Spinal cord (tissue), 10 donors: ENCODE measurements around the gene LY6G6D. TPM values are rescaled to one million over a fixed set of nuclear protein-coding genes. Genes with fewer than 3 reads are reported as not detected.
A peak's percentile ranks its signal among the peaks of the same experiment; 100 is the strongest.

Experiments
- DNase-seq, 6 donors: peaks; one replicate each; pipeline versions ENCODE4 v3.0.0 to v3.0.0-alpha.2; 2013 to 2015; ENCODE audit warnings: low spot score in 6 of 6, low read depth in 4 of 6
- H3K27ac ChIP-seq: one replicate; pipeline ENCODE4 v1.5.1; 2013; ENCODE audit warnings: low read depth, low read length, control low read depth
- H3K27me3 ChIP-seq: one replicate; pipeline ENCODE4 v1.6.1; 2013; ENCODE audit warnings: low read length; ENCODE audit not compliant: control insufficient read depth, insufficient read depth
- H3K36me3 ChIP-seq: one replicate; pipeline ENCODE4 v1.6.1; 2013; ENCODE audit warnings: low read length; ENCODE audit not compliant: control insufficient read depth, insufficient read depth
- H3K4me1 ChIP-seq: one replicate; pipeline ENCODE4 v1.6.1; 2013; ENCODE audit warnings: low read length; ENCODE audit not compliant: control insufficient read depth, insufficient read depth
- H3K4me3 ChIP-seq: one replicate; pipeline ENCODE4 v1.5.1; 2013; ENCODE audit warnings: low read depth, low read length, control low read depth
- H3K9me3 ChIP-seq: one replicate; pipeline ENCODE4 v1.6.1; 2013; ENCODE audit warnings: low read length; ENCODE audit not compliant: control insufficient read depth, insufficient read depth
- WGBS: methylation state at CpG from one replicate; pipeline ENCODE4 v1.1.5; 2013; ENCODE audit warnings: missing lambda C conversion rate; ENCODE audit not compliant: insufficient coverage; 5-methylcytosine and 5-hydroxymethylcytosine counted together
- polyA plus RNA-seq, 2 donors: library from polyadenylated mRNA; unstranded; fragments of 120-200 nt; gene quantifications; one replicate each; pipeline ENCODE4 v1.2.1, GENCODE V29; 2013; ENCODE audit not compliant: insufficient read length in 2 of 2
- total RNA-seq, 2 donors: library from RNA; depleted of rRNA in 1 of 2; stranded (reverse); fragments of 120-200 nt in 1 of 2; fragments of >200 nt in 1 of 2; gene quantifications; one replicate each; pipeline versions ENCODE4 v1.2.3 to v1.2.4, GENCODE V29; 2013 to 2014
- donor health status: healthy.

The LY6G6D gene
- total and polyA plus RNA-seq, 4 donors = 0.51 to 6.6 (median 1.7) TPM

DNA sequence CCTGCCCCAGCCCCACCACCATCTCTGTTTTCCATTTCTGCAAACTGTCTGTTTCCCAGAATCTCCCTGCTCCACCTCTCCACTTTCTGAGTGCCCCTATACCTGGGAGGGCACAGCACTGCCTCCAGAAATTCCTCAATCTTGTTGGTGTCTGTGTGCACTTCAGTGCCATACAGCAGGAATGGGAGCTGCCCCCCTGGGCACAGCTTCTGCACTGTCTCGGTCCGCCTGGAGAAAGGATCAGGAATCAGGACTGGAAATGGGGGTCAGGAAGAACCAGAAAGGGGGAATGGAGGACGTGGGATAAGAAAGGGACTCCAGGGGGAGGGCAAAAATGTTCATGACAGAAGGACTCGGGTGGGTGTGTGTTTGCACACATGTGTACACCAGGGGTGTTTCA, 18.6 kb downstream of the LY6G6D start:
- no peaks in the 10 kb centered on the region for H3K9me3 ChIP-seq
- H3K27ac ChIP-seq = no peak overlapping the region
- H3K4me1 ChIP-seq = peaks cover 41% of the 10 kb centered on the region
- DNase-seq = no peak
- WGBS = 92% methylated on average over 4 of the region's 4 CpGs
- peaks cover 9% of the 10 kb centered on the region for H3K36me3 ChIP-seq
- H3K4me3 ChIP-seq = no peak overlapping the region
- H3K27me3 ChIP-seq = peaks cover 2% of the 10 kb centered on the region

DNA sequence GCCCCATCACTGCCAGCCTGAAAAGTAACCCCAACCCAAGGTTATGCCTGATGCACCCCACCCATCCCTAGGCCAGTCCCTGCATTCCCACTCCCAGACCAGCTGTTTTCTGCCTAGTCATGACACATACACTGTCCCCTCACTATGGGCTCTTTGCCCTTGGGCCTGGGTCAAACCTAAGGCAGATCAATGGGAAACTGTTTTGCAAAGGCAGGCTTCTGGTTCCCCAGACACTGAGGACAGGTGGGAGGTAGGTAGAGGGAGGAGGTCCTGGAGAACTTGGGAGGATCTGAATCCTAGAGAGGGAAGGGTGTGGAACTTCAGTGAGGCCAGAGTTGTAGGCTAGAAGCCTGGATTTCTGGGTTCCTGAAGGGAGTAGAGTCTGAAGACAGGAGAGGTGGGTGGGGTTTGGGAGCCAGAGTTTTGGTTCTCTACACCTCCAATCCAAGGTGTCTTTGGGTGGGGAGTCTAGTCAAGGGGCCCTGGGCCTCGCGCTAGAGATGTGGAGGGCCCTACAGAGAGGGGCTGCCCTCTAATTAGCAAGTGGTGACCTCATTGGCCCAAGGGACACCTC, 19.2 kb downstream of the LY6G6D start:
- no peaks in the 10 kb centered on the region for H3K9me3 ChIP-seq
- peak overlapping the region; percentile 84 for H3K27ac ChIP-seq
- peak overlapping the region; percentile 68 for H3K4me3 ChIP-seq
- WGBS = no CpG with 5 or more reads among the region's 2 CpGs
- H3K4me1 ChIP-seq = peaks cover 38% of the 10 kb centered on the region
- no peak for DNase-seq
- peaks cover 2% of the 10 kb centered on the region for H3K27me3 ChIP-seq
- peaks cover 6% of the 10 kb centered on the region for H3K36me3 ChIP-seq

DNA sequence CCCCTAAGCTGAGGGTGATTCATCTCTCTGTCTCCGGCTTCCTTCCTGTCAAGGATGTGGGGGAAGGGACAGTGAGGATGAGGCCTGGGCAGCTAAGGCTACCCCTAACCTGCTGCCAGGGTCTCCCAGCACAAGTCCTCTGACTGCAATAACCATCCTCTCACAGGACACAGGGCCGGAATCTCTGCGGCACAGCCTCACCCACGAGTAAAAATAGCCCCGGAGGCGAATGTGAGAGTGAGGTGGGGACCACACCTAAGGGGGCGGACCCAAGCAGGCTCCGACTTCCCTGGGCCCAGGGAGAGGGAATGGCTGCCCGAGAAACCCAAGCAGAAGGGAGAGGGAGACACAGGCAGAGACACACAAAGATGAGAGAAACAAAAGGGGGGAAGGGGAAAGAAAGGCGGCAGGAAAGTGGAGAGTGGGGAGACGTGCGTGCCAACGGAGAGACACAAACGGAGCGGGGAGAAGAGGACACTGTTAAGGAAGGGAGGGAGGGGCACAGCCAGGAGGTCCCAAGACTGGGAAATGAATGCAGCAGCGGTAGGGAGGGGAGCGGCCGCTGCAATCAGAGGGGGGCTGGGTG, 19.8 kb downstream of the LY6G6D start:
- Histone ChIP-seq H3K36me3 (peaks cover 6% of the 10 kb centered on the region), H3K9me3 (no peaks in the 10 kb centered on the region), H3K4me3 (peak overlapping the region; percentile 68), H3K4me1 (peaks cover 40% of the 10 kb centered on the region), H3K27me3 (peaks cover 2% of the 10 kb centered on the region), H3K27ac (peak overlapping the region; percentile 84)
- peak in 2 of 6 donors; percentile 37 to 58 for DNase-seq
- WGBS = 1% methylated on average over 12 of the region's 18 CpGs

DNA sequence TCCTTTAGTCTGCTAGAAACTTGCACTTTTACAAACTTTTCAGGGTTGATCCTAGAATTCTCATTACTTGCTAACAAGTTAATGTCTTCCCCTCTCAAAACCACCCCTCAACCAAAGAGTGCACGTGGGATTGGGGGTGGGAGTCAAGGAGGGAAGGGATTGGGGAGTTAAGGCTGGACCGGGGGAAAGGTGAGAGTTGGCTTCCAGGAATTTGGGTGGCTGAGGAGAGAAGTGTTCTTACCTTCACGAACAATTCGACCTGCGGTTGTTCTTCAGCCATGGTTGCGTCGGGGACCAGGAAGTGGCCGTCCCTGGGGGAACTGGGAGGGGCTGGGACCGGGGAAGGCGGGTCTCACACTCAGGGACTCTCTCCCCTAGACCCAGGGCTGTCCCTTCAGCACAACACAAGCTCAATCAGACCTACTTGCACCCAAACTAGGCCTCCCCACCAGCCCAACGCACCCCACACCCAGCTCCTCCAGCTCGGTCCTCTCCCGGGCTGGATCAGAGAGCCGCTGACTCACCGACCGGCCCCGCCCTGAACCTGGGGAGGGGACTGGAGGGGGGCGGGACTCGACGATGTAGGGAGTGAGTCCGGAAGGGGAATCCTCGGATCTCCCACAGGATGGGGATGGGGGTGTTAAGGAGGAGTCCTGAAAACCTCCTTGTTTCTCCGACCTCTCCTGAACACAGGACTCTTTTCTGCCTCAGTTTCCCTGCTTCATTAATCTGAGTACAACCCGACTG, 21.0 kb downstream of the LY6G6D start, which contains the start of gene CLIC1:
Gene CLIC1, minus strand, starts transcription at position 510 of the 747 bp plus-strand sequence. Its CDS starts 230 bp downstream, at position 280.
- Histone ChIP-seq H3K27ac (peak within 1 kb of the TSS; percentile 84), H3K4me3 (peak within 1 kb of the TSS; percentile 68), H3K36me3 (peaks cover 6% of the 10 kb centered on the region), H3K4me1 (peaks cover 41% of the 10 kb centered on the region), H3K27me3 (peaks cover 2% of the 10 kb centered on the region), H3K9me3 (no peaks in the 10 kb centered on the region)
- peak in 2 of 6 donors; percentile 27 to 81 for DNase-seq
- 1% methylated on average over 9 of the region's 24 CpGs for WGBS

DNA sequence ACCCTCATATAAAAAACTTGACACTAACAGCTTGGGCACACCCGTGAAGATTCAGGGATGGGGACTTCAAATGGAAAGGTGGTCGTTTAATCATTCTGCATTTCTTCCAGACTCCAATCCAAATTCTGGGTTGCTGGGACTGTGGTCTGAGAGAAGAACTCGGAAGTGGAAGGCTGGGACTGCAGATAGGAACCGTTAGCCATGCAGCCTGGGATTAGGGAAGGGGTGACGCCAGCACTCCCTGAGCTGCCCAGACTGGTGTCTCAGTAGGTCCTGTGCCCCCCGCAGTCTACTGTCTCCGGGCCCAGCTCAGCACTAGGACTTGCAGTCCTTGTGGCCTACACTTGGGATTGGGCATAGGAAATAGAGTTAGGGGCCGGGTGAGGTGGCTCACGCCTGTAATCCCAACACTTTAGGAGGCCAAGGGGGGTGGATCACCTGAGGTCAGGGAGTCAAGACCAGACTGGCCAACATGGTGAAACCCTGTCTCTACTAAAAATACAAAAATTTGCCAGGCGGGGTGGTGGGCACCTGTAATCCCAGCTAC, 21.7 kb downstream of the LY6G6D start:
- Histone ChIP-seq H3K4me3 (peak overlapping the region; percentile 68), H3K36me3 (peaks cover 6% of the 10 kb centered on the region), H3K4me1 (peaks cover 41% of the 10 kb centered on the region), H3K9me3 (no peaks in the 10 kb centered on the region), H3K27me3 (peaks cover 2% of the 10 kb centered on the region), H3K27ac (peak overlapping the region; percentile 84)
- 55% methylated on average over 7 of the region's 10 CpGs for WGBS
- DNase-seq = no peak

DNA sequence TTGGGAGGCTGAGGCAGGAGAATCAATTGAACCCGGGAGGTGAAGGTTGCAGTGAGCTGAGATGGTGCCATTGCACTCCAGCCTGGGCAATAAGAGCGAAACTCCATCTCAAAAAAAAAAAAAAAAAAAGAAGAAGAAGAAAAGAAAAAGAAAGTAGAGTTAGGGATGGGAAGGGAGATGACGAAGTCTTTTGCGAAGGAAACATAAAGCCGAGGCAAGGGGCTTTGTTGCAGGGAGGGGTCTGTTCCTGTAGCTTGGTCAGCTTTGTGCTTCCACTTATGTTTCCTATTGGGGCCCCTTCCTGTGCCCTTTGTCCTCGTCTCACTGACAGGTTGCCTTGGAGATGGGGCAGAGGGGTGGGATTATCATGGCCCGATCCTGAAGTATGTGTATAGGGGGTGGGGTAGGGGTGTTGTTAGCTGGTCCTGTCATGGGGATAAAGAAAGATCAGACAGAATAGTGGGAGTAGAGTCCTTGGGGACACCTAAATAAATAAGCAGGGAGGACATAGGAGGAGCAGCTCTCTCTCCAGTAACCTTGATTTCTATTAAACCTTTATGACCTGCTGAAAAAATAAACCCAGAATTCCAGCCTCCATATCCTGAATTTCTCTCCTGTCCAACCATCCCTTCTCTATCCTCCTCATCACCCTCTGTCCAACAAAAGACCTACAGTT, 22.3 kb downstream of the LY6G6D start:
- 29% methylated on average over 5 of the region's 7 CpGs for WGBS
- peaks cover 2% of the 10 kb centered on the region for H3K27me3 ChIP-seq
- H3K27ac ChIP-seq = peak overlapping the region; percentile 84
- H3K4me3 ChIP-seq = no peak overlapping the region
- peaks cover 8% of the 10 kb centered on the region for H3K36me3 ChIP-seq
- no peaks in the 10 kb centered on the region for H3K9me3 ChIP-seq
- H3K4me1 ChIP-seq = peaks cover 41% of the 10 kb centered on the region
- DNase-seq = peak in 2 of 6 donors; percentile 27 to 44

DNA sequence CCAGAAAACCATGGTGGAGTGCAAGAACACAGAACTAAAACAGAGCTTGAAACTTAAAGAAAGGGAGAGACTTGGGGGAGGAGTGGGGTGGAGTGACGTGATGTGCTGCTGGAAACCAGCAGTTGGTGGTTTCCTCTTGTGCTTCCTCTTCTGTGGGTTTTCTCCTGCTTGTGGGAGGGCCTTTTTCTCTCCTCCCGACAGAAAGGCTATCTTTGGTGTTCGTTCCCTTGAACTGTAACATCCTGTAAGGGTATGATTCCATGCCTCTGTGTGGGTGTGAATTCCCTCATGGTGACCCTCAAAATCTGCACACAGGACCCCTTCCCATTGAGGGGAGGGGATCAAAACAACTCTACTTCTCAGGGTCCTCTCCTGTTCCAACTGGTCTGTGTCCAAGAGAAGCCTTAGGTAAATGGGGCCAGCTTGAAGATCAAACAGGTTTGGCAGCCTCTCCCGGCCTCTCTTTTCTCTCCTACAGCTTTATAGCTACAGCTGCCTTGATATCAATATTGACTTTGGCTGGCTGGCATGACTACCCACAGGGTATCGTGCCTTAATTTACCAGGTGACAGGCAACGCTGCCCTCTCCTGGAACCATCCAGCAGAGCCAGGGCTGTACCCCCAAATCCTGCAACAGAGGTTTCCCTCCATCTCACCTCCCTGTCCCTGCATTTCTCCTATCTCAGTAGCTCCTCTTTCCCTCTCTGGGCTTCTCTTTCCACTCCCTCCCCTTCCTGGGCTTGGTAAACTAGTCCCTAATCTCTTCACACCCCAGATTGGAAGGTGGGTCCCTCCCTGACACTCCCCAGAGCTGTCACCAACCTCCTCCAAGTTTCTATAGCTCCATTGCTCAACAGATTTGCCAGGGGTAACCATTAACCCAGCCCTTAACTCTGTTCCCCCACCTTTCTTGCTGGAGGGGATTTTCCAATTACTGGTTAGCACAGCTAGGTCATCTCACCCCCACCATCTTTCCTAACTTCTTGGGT, 23.1 kb downstream of the LY6G6D start:
- H3K4me3 ChIP-seq = no peak overlapping the region
- peak overlapping the region; percentile 84 for H3K27ac ChIP-seq
- H3K27me3 ChIP-seq = peaks cover 2% of the 10 kb centered on the region
- DNase-seq = peak in 2 of 6 donors; percentile 23 to 65
- H3K36me3 ChIP-seq = peaks cover 7% of the 10 kb centered on the region
- H3K9me3 ChIP-seq = no peaks in the 10 kb centered on the region
- 39% methylated on average over 4 of the region's 6 CpGs for WGBS
- H3K4me1 ChIP-seq = peaks cover 41% of the 10 kb centered on the region

DNA sequence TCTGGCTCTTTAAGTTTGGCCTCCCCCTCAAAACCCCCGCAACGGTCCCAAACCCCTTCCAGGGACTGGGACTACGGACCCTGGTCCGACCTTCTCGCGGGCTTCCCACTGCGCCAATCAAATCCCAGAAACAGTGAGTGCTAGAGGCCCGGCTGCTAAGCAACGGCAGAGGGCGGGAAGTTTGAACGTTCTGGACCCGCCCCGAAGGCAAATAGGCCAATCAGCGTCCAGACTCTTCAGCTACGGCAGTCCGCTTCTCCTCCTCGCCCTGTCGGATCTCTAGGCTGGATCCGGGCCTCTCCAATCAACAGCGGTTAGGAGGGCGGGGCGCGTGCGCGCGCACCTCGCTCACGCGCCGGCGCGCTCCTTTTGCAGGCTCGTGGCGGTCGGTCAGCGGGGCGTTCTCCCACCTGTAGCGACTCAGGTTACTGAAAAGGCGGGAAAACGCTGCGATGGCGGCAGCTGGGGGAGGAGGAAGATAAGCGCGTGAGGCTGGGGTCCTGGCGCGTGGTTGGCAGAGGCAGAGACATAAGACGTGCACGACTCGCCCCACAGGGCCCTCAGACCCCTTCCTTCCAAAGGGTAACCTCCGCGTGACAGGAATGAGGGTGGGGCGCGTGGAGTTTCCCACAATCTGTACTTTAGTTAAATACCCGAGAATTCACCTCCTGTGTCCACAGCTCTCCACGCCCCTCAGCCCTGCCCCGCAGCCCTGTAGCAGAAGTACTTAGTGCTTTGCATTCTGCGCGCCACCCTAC, 24.7 kb downstream of the LY6G6D start, which contains the start of gene MSH5:
Gene MSH5, plus strand, starts transcription at position 367 of the 758 bp plus-strand sequence. CDS start 462 bp downstream, outside the sequence.
- peaks cover 4% of the 10 kb centered on the region for H3K36me3 ChIP-seq
- no peaks in the 10 kb centered on the region for H3K9me3 ChIP-seq
- peak within 1 kb of the TSS; percentile 88 for H3K27ac ChIP-seq
- under 1% methylated on average over 52 of the region's 58 CpGs for WGBS
- peaks cover 2% of the 10 kb centered on the region for H3K27me3 ChIP-seq
- peak; percentile 91 to 100 (median 98) for DNase-seq
- H3K4me3 ChIP-seq = peak within 1 kb of the TSS; percentile 97
- peaks cover 32% of the 10 kb centered on the region for H3K4me1 ChIP-seq
